HAP-1 (cell line): ENCODE measurements around the gene SPOPL.
"Not testable (repeated sequence)": the region's sequence is repeated elsewhere in the genome, so short reads cannot be mapped to it uniquely, and the experiment has no call there.

Experiments used
- DNase-seq, 2 experiments: peaks; one replicate each; pipeline ENCODE4 v3.0.0-alpha.2; 2016 to 2020; ENCODE audit warnings: low spot score in 2 of 2
- H3K27me3 ChIP-seq: fragments of 250-450 bp; sonication (Bioruptor Pico); 2 replicates; pipeline ENCODE4 v1.5.1; 2020; ENCODE audit warnings: low read depth, mild to moderate bottlenecking, moderate library complexity
- H3K36me3 ChIP-seq: fragments of 250-450 bp; sonication (Bioruptor Pico); replicated peaks from 2 replicates; pipeline ENCODE4 v1.5.1; 2020; ENCODE audit warnings: mild to moderate bottlenecking
- H3K4me1 ChIP-seq: fragments of 250-450 bp; sonication (Bioruptor Pico); 2 replicates; pipeline ENCODE4 v1.5.1; 2020; ENCODE audit warnings: mild to moderate bottlenecking
- H3K4me3 ChIP-seq: fragments of 250-450 bp; sonication (Bioruptor Pico); 2 replicates; pipeline ENCODE4 v1.5.1; 2020; ENCODE audit warnings: mild to moderate bottlenecking, moderate library complexity
- H3K9me3 ChIP-seq: fragments of 250-450 bp; sonication (Bioruptor Pico); 2 replicates; pipeline ENCODE4 v1.5.1; 2020; ENCODE audit warnings: mild to moderate bottlenecking, moderate library complexity
- in situ Hi-C: fragments of 300-500 bp; cut with MboI; formaldehyde crosslinking; loops from 3 replicates; pipeline ENCODE4 v1.14.3; 2020; ENCODE audit warnings: low sequenced_read_pairs, inconsistent platforms, mixed read lengths

The SPOPL gene

DNA sequence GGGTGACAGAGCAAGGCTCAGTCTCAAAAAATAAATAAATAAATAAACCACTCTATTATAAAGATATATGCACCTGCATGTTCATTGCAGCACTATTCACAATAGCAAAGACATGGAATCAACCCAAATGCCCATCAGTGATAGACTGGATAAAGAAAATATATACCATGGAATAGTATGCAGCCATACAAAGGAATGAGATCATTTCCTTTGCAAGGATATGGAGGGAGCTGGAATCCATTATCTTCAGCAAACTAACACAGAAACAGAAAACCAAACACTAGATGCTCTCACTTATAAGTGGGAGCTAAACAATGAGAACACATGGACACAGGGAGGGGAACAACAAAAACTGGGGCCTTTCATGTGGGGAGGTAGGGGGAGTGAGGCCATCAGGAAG, 18.8 kb upstream of the SPOPL start:
- H3K27me3 ChIP-seq, H3K4me3 ChIP-seq, DNase-seq, H3K36me3 ChIP-seq, in situ Hi-C loops, H3K9me3 ChIP-seq, H3K4me1 ChIP-seq: not testable (repeated sequence)

DNA sequence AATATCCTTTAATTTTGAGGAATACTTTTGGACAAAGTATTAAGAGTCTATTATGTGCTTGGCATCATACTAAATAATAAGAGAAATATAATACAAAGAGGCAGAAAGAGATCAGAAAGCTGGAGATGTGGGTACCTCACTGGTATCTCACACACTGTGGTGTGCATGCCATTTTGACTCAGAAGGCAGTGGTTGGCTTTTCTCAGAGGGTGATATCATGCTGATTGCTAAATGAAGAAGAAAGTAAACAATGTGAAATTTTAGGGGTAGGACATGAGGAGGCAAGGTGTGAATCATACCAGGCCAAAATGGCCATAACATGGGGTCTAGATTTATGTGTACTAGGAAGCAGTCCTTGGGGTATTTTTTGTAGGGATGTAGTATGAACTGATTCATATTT, 16.6 kb upstream of the SPOPL start:
- Histone ChIP-seq H3K36me3 (no peaks in the 10 kb centered on the region), H3K4me3 (no peak overlapping the region), H3K4me1 (no peaks in the 10 kb centered on the region), H3K9me3 (no peaks in the 10 kb centered on the region), H3K27me3 (no peaks in the 10 kb centered on the region)
- DNase-seq = no peak
- in situ Hi-C loops = no loop called here

DNA sequence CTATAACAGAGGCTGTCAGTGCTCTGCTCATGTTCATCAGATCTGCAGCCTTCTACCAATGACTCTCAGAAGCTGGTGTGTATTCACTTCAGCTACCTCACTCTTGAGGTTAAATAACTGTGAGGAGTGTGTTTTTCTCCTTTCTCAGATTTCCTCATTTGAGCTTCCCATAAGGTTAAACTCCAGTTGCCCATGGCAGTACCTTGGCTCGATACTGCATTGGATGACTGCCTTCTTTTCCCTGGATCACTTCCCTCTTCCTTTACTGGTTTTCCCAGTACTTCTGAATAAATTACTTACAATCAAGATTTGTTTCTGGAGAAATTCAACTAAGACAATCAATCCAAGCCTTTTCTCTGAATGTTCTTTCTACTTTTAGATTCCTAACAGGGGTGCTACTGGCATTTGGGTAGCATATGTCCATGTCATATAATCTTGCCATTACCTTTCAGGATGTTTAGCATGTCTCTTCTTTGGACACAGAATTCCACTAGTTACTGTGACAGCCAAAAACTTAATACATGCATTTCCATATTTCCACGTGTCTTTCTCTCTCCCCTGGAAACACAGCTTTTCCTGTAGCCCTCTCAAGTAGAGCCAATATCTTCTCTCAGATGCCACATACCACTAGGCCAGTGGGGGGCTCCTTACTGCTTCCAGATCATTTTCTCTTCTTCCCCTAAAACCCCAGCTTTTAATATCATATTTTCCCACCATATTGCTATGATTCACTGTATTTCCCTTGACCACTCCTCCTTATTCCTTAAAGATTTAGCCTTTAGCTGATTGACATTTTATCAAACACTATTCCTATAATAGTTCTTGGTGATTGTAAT, 15.0 kb upstream of the SPOPL start:
- Histone ChIP-seq H3K9me3 (no peaks in the 10 kb centered on the region), H3K4me3 (no peak overlapping the region), H3K36me3 (no peaks in the 10 kb centered on the region), H3K4me1 (no peaks in the 10 kb centered on the region), H3K27me3 (no peaks in the 10 kb centered on the region)
- in situ Hi-C loops = no loop called here
- no peak for DNase-seq

DNA sequence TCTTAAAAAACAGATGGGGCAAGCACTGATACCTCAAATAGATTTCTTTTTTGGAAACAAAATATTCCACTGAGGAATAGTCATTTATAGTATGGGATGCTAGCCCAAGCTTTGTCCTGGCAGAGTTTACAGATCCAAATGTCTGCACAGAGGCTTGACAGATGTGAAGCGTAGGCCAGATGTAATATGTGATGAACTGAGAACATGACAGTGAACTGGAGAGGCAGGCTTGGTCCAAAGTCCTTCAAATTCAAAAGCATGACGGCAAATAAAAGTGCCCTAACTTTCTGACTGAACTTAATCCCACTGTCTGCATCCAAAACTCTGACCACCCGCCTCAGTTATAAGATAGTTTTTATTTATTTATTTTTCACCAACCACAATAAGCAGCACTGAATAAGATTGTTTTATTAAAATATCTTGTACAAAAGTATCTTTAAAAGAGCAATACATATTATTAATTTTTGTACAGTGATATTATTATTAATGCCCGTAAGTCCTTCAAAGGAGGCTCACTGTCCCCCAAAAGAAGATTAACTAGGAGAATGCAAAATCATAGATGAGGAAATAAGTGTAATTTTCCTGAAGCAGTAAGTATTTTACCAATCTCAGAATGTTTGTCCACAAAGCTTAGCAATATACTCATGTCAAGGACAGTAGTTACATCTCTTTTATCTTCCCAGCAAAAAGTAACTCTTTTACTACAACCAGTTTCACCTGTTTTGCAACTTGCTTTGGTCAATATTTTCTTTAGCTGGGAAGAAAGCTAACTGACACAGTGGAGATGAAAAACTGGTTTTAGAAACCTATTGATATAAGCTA, 10.7 kb upstream of the SPOPL start:
- H3K4me3 ChIP-seq = no peak overlapping the region
- DNase-seq = no peak
- no peaks in the 10 kb centered on the region for H3K9me3 ChIP-seq
- H3K27me3 ChIP-seq = no peaks in the 10 kb centered on the region
- no peaks in the 10 kb centered on the region for H3K4me1 ChIP-seq
- in situ Hi-C loops = no loop called here
- H3K36me3 ChIP-seq = no peaks in the 10 kb centered on the region

DNA sequence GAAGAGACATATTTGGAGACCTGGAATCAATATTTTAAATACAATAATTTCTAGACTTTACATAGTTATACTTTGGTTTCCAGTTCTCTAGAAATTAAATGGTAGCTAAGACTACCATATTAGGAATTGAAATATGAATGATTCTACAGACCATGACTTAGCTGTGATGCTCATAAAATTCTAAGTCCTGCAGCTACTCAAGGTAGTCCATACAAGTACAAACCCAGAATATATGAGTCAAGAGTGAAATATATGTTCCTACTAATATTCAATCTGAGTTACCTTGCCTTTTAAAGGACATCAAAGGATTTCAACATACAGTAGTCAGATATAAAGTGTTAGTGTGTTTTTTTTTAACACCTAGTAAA, 10.1 kb upstream of the SPOPL start:
- Histone ChIP-seq H3K4me3 (no peak overlapping the region), H3K27me3 (no peaks in the 10 kb centered on the region), H3K36me3 (no peaks in the 10 kb centered on the region), H3K9me3 (no peaks in the 10 kb centered on the region), H3K4me1 (no peaks in the 10 kb centered on the region)
- DNase-seq = no peak
- in situ Hi-C loops = no loop called here

DNA sequence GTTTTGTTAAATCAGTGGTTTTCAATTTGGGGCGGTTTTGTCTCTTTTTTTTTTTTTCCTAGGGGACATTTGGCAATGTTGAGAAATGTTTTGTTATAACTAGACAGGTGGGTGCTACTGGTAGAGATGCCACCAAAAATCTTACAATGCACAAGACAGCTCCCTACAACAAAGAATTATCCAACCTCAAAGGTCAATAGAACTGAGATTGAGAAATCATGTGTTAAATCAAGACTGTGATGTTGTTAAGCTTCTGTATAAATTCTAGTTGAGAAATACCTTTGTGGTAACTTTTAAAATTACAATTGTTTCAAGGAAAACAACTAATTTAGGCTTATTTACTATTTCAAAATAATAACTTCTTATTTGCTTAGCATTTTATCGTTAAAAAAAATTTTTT, 9.4 kb upstream of the SPOPL start:
- no peaks in the 10 kb centered on the region for H3K36me3 ChIP-seq
- DNase-seq = no peak
- no peaks in the 10 kb centered on the region for H3K27me3 ChIP-seq
- no peaks in the 10 kb centered on the region for H3K9me3 ChIP-seq
- H3K4me1 ChIP-seq = no peaks in the 10 kb centered on the region
- in situ Hi-C loops = no loop called here
- H3K4me3 ChIP-seq = no peak overlapping the region

DNA sequence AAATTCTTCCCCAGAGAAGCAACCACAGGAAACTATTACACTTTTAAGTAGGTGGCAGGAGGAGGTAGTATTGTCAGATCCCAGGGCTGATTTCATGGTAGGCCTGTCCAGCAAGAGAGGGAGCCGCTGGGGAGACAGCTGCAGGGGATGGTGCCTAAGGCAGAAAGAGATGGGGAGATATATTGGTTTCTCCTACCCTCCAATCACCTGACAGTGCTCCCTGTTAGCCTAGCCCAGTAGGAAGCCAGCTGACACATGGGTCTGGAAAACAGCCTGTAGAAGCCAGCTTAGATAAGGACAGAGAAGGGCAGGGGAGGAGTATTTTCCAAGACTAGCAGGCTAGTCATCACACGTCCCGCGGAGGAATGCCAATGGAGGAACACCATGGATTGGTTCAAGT, 8.2 kb upstream of the SPOPL start:
- Histone ChIP-seq H3K4me3 (no peak overlapping the region), H3K27me3 (no peaks in the 10 kb centered on the region), H3K4me1 (no peaks in the 10 kb centered on the region), H3K36me3 (no peaks in the 10 kb centered on the region), H3K9me3 (no peaks in the 10 kb centered on the region)
- in situ Hi-C loops = no loop called here
- no peak for DNase-seq

DNA sequence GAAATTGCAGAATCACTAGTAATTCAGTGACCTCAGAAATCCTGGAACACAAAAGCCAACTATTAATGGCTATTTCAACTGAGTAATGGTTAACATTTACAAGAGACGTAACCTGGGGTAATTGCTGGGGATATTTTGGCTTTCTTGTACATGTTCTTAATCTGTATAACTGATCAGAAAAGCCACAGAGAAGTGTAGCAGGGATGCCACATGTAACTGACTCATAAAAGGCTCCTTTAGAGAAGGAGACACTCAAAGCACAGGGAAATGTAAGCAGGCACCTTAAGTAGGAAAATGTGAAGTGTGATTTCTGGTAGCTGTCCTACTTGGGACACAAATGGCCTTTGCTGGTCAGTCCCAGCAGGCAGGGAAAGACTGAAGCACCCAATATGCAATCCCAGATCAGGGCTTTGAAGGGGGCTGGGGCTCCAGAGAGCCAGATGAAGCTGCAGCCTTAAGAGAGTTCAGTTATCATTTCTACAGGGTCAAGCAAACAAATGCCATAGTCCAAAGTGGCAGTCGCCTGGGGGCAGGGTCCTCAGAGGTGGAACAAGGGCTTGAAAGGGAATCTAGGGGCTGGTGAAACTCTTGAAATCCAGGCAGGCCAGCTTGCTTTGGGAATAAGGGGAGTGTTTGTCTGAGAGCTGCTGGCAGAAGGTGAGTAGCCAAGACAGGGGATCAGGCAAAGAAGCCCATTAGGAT, 7.2 kb upstream of the SPOPL start:
- DNase-seq = no peak
- in situ Hi-C loops = no loop called here
- Histone ChIP-seq H3K27me3 (no peaks in the 10 kb centered on the region), H3K4me1 (no peaks in the 10 kb centered on the region), H3K36me3 (no peaks in the 10 kb centered on the region), H3K4me3 (no peak overlapping the region), H3K9me3 (no peaks in the 10 kb centered on the region)

DNA sequence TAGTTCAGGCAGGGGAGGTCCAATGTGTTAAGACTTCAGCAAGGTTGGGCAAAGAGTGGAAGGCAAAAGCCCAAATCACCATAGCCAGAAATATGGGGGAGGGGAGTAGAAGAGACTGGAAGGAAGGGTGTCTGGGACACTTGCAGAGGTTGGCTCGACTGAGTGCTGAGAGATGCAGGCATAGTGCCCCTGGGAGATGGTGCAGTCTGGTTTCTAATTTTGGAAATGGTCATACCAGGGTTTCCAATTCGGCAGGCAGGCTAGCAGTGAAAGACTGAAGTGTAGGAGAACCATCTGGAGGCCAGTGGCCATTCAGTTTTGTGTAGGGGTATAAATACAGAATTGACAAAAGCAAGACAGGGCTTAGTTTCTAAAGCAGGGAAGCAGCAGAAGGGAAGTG, 6.2 kb upstream of the SPOPL start:
- no peaks in the 10 kb centered on the region for H3K4me1 ChIP-seq
- H3K4me3 ChIP-seq = no peak overlapping the region
- DNase-seq = no peak
- no peaks in the 10 kb centered on the region for H3K27me3 ChIP-seq
- no peaks in the 10 kb centered on the region for H3K9me3 ChIP-seq
- no peaks in the 10 kb centered on the region for H3K36me3 ChIP-seq
- in situ Hi-C loops = no loop called here

DNA sequence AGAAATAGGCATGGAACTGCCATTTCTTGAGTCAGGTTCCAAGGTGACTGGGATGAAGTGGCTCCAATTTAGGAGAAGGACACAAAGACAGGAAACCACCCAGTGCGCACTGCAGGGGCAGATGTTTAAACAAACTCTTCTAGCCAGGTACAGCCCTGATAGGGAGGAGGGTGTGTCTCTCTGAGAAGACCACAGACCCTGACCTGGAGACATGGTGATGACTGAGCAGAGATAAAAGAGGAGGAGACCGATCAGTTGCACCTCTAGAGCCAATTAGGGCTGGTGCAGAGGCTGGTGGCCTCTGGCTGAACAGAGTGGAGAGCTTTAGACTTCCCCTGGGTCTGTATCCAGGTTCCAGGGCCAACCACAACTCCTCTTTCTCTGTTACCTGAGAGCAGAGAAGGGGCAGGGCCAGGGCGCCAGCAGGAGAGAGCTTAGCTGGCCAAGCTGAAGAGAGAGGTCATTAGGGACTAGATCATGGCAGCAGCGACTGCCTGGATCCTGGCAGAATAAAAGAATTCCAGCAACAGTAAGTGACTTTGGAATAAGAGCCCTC, 5.4 kb upstream of the SPOPL start:
- Histone ChIP-seq H3K27me3 (no peaks in the 10 kb centered on the region), H3K9me3 (no peaks in the 10 kb centered on the region), H3K36me3 (no peaks in the 10 kb centered on the region), H3K4me3 (no peak overlapping the region), H3K4me1 (0 out of 2 replicates have a peak, but pooled peaks cover 6% of the 10 kb centered on the region)
- in situ Hi-C loops = no loop called here
- no peak for DNase-seq

DNA sequence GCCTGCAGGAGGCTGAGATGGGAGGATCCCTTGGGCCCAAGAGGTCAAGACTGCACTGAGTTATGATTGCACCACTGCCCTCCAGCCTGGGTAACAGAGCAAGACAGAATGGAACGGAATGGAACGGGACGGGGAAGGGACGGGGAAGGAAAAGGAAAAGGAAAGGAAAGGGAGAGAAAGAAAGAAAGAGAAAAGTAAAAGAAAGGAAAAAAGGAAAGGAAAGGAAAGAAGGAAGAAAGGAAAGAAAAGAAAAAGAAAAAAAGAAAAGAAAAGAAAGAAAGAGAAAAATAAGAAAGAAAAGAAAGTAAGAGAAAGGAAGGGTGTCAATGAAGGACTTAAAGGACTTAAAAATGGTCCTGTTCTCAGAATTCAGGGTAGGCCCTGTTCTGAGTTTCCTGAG, 4.3 kb upstream of the SPOPL start:
- no peak for DNase-seq
- Histone ChIP-seq H3K9me3 (no peaks in the 10 kb centered on the region), H3K4me1 (0 out of 2 replicates have a peak, but pooled peaks cover 6% of the 10 kb centered on the region), H3K27me3 (no peaks in the 10 kb centered on the region), H3K36me3 (no peaks in the 10 kb centered on the region), H3K4me3 (no peak overlapping the region)
- in situ Hi-C loops = no loop called here

DNA sequence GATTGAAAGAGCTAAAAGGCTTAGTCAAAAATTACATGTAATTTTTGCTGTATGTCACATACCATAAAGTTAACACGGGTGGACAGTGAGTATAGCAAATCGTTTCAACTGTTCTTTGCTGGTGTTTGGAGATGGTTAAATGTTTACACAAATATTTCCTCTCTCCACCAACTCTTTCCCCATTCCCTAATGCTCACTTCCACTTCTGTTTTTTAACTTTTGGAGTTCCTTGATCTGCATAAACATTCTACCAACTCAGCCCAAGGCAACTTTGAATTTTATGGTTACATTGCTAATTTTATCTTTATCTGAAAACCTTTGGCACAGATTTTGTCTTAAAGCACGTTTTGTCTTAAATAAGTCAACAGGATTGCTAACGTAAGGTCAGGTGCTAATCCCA, 1.9 kb upstream of the SPOPL start:
- Histone ChIP-seq H3K4me1 (peaks cover 14% of the 10 kb centered on the region; the same call in 1 of the 2 replicates), H3K9me3 (no peaks in the 10 kb centered on the region)
- in situ Hi-C loops = no loop called here

DNA sequence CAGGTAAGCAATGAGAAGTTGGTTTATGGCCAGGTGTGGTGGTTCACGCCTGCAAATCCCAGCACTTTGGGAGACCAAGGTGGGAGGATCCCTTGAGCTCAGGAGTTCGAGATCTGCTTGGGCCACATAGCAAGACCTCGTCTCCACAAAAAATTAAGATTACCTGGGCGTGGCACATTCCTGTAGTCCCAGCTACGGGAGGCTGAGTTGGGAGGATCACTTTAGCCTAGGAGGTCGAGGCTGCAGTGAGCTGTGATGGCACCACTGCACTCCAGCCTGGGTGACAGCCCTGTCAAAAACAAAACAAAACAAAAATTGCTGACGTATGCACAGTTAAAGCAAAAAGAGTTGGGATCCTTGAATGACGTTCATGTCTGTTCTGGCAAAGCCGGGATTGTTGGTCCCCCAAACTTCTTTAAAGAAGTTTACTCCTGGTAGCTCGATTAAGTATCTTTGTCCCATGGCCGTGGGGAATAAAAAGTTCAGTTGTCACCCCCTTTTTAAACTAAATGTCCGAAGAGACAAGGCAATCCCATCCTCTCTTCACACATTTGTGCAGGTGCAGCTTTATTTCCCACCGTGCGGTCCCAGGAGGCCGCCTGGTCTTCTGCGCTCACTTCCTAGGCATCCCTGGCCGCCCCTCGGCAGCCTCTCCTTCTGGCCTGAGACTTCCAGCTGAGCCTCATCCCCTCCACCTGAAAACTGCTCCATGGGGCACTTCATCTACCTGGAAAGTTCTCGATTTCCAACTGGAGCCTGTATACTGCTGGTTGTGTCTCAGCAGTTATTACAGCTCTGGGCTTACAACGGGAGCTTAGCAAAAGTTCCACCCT, 762 bp upstream of the SPOPL start:
- Histone ChIP-seq H3K9me3 (no peaks in the 10 kb centered on the region), H3K36me3 (no peaks in the 10 kb centered on the region), H3K4me3 (peak overlapping the region; percentile 68), H3K4me1 (peaks cover 14% of the 10 kb centered on the region; the same call in 1 of the 2 replicates), H3K27me3 (no peaks in the 10 kb centered on the region)
- DNase-seq = peak in 1 of 2 experiments; percentile 37
- in situ Hi-C loops = no loop called here

More for the DNA sequence above, 1.9 kb upstream of the SPOPL start:
- H3K4me3 ChIP-seq = no peak overlapping the region
- no peaks in the 10 kb centered on the region for H3K36me3 ChIP-seq
- no peaks in the 10 kb centered on the region for H3K27me3 ChIP-seq
- DNase-seq = no peak
